Activated naive CD4-positive, alpha-beta T cell (primary cell): Measurements from ENCODE around the gene KLHL26.
"Not testable (repeated sequence)": the region's sequence is repeated elsewhere in the genome, so short reads cannot be mapped to it uniquely, and the experiment has no call there.

Source experiments
- DNase-seq, 4 experiments: peaks; one replicate each; lab custom pipeline; 2025; lab: John Stamatoyannopoulos, UW

KLHL26 gene

GRCh38 chr19:18636969-18637629 is at the start of gene KLHL26:
Gene KLHL26, plus strand, starts transcription at chr19:18637028. Its CDS starts 27 bp downstream, at chr19:18637055.
- DNase-seq = no peak

- DNase-seq = no peak
Measured at GRCh38 chr19:18587561-18587960, 49.3 kb upstream of the KLHL26 start.

GRCh38 chr19:18587962-18588610 is 48.7 kb upstream of the KLHL26 start:
- no peak for DNase-seq

GRCh38 chr19:18588611-18589379 is 48.0 kb upstream of the KLHL26 start, which contains the start of gene REX1BD:
Gene REX1BD, plus strand, starts transcription at chr19:18588798. Its CDS starts 4 bp downstream, at chr19:18588802.
- peak; percentile 70 to 88 (median 76) for DNase-seq

GRCh38 chr19:18589380-18590272 is 47.2 kb upstream of the KLHL26 start:
- peak in 3 of 4 experiments; percentile 61 to 74 (median 63) for DNase-seq

- DNase-seq = no peak
Measured at GRCh38 chr19:18590273-18591272, 46.3 kb upstream of the KLHL26 start.

GRCh38 chr19:18591735-18592385 is 45.0 kb upstream of the KLHL26 start:
- no peak for DNase-seq

GRCh38 chr19:18592732-18593131 is 44.1 kb upstream of the KLHL26 start:
- DNase-seq = not testable (repeated sequence)

- DNase-seq = no peak
Measured at GRCh38 chr19:18593367-18594095, 43.3 kb upstream of the KLHL26 start.

GRCh38 chr19:18594096-18594823 is 42.6 kb upstream of the KLHL26 start:
- DNase-seq = peak; percentile 28 to 74 (median 50)

GRCh38 chr19:18594824-18595373 is 41.9 kb upstream of the KLHL26 start:
- no peak for DNase-seq

- DNase-seq = no peak
Measured at GRCh38 chr19:18595475-18595874, 41.4 kb upstream of the KLHL26 start.

GRCh38 chr19:18596752-18597157 is 40.1 kb upstream of the KLHL26 start:
- no peak for DNase-seq

- no peak for DNase-seq
Measured at GRCh38 chr19:18597809-18598660, 38.8 kb upstream of the KLHL26 start.

GRCh38 chr19:18599485-18599884 is 37.3 kb upstream of the KLHL26 start:
- DNase-seq = no peak

GRCh38 chr19:18600692-18601397 is 36.0 kb upstream of the KLHL26 start:
- not testable (repeated sequence) for DNase-seq

- no peak for DNase-seq
Measured at GRCh38 chr19:18601875-18602274, 35.0 kb upstream of the KLHL26 start.
